RWPE2 (cell line): ENCODE data around the gene RFX3.

Experiments used
- ATAC-seq: fragments of 200-7000 bp; cut with Tn5 transposase; 3 replicates; pipeline ENCODE4 v1.9.1; 2021; ENCODE audit warnings: low read depth
- DNase-seq: peaks from one replicate; pipeline ENCODE4 v3.0.0-alpha.2; 2020; ENCODE audit warnings: low spot score
- H3K27ac ChIP-seq: fragments of 450-650 bp; 2 replicates; pipeline ENCODE4 v1.5.1; 2017; ENCODE audit warnings: mild to moderate bottlenecking; ENCODE audit not compliant: poor library complexity, severe bottlenecking
- H3K27me3 ChIP-seq: fragments of 250-450 bp; sonication (Bioruptor Pico); 2 replicates; pipeline ENCODE4 v1.5.1; 2021; ENCODE audit warnings: mild to moderate bottlenecking, moderate library complexity; ENCODE audit not compliant: insufficient read depth, poor library complexity, severe bottlenecking
- H3K36me3 ChIP-seq: fragments of 250-450 bp; sonication (Bioruptor Pico); 2 replicates; pipeline ENCODE4 v1.5.1; 2020; ENCODE audit warnings: low read depth, mild to moderate bottlenecking, moderate library complexity
- H3K4me1 ChIP-seq: fragments of 250-450 bp; sonication (Bioruptor Pico); 2 replicates; pipeline ENCODE4 v1.5.1; 2021; ENCODE audit warnings: mild to moderate bottlenecking, moderate library complexity; ENCODE audit not compliant: insufficient read depth, poor library complexity, severe bottlenecking
- H3K4me3 ChIP-seq: fragments of 250-450 bp; sonication (Bioruptor Pico); 2 replicates; pipeline ENCODE4 v1.5.1; 2021; ENCODE audit warnings: mild to moderate bottlenecking, moderate library complexity; ENCODE audit not compliant: severe bottlenecking
- H3K9me3 ChIP-seq: fragments of 250-450 bp; sonication (Bioruptor Pico); 2 replicates; pipeline ENCODE4 v1.5.1; 2021; ENCODE audit warnings: mild to moderate bottlenecking, moderate library complexity; ENCODE audit not compliant: severe bottlenecking
- TF ChIP-seq, protein P1 (sequence below): fragments of 450-650 bp; IDR thresholded peaks from one replicate; pipeline ENCODE4 v1.5.1; 2017; ENCODE audit warnings: mild to moderate bottlenecking, moderate library complexity; ENCODE audit not compliant: poor library complexity, severe bottlenecking

Gene RFX3

DNA sequence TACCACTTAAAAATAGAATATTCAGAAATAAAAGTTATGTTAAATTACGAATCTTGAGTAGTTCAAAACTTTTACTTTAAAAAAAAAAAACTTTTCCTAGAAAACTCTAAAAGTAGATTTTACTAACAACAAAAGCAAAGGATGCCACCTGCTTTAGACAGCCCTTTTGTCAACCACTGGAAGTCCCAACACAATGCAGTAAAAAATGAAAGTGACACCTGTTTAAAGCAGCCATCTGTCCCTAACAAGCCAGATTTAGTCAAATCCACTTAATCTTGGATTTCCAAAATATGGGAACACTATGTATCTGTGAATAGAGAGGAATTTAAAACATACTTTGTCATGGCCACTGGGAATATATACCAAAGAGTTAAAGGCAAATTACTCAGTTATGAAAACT is 3.8 kb downstream of the RFX3 start:
- TF ChIP-seq, protein P1, sequence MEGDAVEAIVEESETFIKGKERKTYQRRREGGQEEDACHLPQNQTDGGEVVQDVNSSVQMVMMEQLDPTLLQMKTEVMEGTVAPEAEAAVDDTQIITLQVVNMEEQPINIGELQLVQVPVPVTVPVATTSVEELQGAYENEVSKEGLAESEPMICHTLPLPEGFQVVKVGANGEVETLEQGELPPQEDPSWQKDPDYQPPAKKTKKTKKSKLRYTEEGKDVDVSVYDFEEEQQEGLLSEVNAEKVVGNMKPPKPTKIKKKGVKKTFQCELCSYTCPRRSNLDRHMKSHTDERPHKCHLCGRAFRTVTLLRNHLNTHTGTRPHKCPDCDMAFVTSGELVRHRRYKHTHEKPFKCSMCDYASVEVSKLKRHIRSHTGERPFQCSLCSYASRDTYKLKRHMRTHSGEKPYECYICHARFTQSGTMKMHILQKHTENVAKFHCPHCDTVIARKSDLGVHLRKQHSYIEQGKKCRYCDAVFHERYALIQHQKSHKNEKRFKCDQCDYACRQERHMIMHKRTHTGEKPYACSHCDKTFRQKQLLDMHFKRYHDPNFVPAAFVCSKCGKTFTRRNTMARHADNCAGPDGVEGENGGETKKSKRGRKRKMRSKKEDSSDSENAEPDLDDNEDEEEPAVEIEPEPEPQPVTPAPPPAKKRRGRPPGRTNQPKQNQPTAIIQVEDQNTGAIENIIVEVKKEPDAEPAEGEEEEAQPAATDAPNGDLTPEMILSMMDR: no peak
- H3K36me3 ChIP-seq: no peaks in the 10 kb centered on the region
- no peak for ATAC-seq
- peaks cover 14% of the 10 kb centered on the region for H3K4me1 ChIP-seq
- H3K4me3 ChIP-seq: no peak overlapping the region
- no peaks in the 10 kb centered on the region for H3K27me3 ChIP-seq
- no peaks in the 10 kb centered on the region for H3K9me3 ChIP-seq
- no peak overlapping the region for H3K27ac ChIP-seq
- DNase-seq: no peak

DNA sequence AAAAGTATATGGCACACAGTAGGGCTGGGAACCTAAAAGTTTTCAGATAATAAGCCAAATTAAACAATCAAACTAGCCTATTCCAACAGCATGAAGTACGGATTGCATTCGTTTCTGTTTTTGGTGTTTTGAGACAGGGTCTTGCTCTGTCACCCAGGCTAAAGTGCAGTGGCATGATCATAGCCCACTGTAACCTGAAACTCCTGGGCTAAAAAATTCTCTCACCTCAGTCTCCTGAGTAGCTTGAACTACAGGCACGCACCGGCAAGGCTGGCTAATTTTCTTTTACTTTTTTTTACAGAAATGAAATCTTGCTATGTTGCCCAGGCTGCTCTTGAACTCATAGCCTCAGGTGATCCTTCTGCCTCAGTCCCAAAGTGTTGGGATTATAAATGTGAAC is 5.2 kb downstream of the RFX3 start:
- Histone ChIP-seq H3K36me3 (no peaks in the 10 kb centered on the region), H3K27ac (no peak overlapping the region), H3K4me3 (no peak overlapping the region), H3K4me1 (peaks cover 14% of the 10 kb centered on the region), H3K27me3 (no peaks in the 10 kb centered on the region), H3K9me3 (no peaks in the 10 kb centered on the region)
- no peak for ATAC-seq
- no peak for DNase-seq
- TF ChIP-seq, protein P1: no peak

DNA sequence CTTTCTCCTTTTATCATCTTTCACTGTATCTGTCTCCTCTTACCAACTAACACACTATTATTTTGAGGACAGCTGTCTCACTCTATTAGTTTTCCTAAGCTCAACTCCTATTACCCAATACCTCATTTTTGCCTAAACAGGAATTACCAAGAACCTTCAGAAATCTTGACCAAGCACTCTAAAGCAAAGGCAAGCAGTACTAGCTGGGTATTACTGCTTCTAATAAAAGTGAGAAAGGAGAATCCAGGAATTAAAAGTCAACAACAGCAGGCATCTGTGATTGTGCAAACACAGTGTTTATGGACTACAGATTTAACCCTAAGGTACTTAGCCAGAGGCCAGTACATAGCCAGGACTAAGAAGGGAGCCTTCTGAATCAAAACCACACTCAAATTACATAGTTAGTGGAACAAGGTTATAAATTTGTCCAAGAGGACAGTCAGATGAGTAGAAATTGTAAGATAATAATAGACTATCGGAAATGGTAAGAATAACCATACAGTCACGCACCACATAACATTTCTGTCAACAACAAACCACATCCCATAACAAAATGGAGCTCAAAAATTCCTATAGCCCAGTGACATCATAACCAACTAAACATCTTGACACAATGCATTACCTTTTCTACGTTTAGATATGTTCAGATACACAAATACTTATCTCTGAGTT is 8.3 kb downstream of the RFX3 start:
- H3K27me3 ChIP-seq: no peaks in the 10 kb centered on the region
- no peaks in the 10 kb centered on the region for H3K9me3 ChIP-seq
- peaks cover 2% of the 10 kb centered on the region for H3K4me1 ChIP-seq
- no peak for DNase-seq
- ATAC-seq: no peak
- TF ChIP-seq, protein P1: no peak
- H3K36me3 ChIP-seq: no peaks in the 10 kb centered on the region
- no peak overlapping the region for H3K27ac ChIP-seq
- H3K4me3 ChIP-seq: no peak overlapping the region

DNA sequence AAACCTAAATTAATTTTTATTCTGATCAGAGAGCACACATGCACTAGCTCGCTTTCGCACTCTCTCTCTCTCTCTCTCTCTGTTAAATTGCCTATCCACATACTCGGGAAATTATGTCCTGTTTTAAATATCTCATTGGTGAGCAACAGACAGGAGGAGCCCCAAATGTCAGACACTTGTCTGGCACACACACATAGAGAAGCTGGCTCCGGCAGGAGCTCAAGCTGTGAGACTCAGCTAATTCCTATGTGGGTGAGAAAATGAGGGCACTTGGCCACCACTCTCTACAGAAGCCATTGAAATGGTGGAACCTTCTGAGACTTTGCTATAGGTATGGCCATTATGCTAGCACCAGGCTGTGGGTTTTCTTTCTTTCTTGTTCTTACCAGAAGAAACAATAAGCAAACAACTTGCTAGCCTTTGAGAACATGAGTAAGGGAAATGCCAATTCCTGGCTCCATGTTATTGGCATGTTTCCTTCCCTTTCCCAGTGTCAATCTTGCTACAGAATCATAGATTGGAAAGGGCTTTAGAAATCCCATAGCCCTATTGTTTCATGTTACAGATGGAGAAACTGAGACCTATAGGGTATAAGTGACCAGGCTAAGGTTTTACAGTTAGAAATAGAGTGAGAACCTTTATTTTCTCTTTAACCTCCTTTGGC is 9.0 kb downstream of the RFX3 start:
- no peaks in the 10 kb centered on the region for H3K27me3 ChIP-seq
- TF ChIP-seq, protein P1: no peak
- no peaks in the 10 kb centered on the region for H3K36me3 ChIP-seq
- DNase-seq (no peak), ATAC-seq (no peak)
- H3K9me3 ChIP-seq: no peaks in the 10 kb centered on the region
- H3K4me3 ChIP-seq: no peak overlapping the region
- peaks cover under 1% of the 10 kb centered on the region for H3K4me1 ChIP-seq
- H3K27ac ChIP-seq: no peak overlapping the region

DNA sequence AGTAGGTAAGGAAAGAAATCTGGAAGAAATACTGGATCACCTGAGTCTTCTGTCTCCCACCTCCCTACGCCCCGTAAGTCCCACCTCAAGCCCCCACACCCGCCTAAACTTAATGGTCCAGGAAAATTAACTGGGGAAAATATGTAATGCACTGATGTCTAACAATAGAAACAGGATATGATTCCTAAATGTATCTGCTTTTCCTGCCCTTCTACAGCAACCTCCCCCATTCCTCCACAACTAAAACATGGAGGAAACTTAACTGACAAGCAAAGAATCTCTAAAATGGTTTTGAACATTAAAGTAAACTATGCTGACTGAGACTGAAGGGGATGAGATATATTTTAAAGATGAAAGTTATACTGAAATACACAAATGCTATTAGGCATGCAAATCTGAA is 10.4 kb downstream of the RFX3 start:
- Histone ChIP-seq H3K4me1 (peaks cover 13% of the 10 kb centered on the region), H3K9me3 (no peaks in the 10 kb centered on the region), H3K4me3 (no peak overlapping the region), H3K27me3 (no peaks in the 10 kb centered on the region), H3K36me3 (no peaks in the 10 kb centered on the region), H3K27ac (no peak overlapping the region)
- TF ChIP-seq, protein P1: no peak
- DNase-seq: no peak
- ATAC-seq: no peak
